Brain microvascular endothelial cell (primary cell): ENCODE results near the gene PUS1.

ENCODE experiments used
- DNase-seq: peaks from one replicate; pipeline ENCODE4 v3.0.0-alpha.2; 2020
- H3K27ac ChIP-seq: fragments of 250-450 bp; sonication (Bioruptor Pico); 2 replicates; pipeline ENCODE4 v1.5.1; 2020; ENCODE audit warnings: mild to moderate bottlenecking, moderate library complexity
- H3K27me3 ChIP-seq: fragments of 250-450 bp; sonication (Bioruptor Pico); replicated peaks from 2 replicates; pipeline ENCODE4 v1.5.1; 2020; ENCODE audit warnings: mild to moderate bottlenecking
- H3K36me3 ChIP-seq: fragments of 250-450 bp; sonication (Bioruptor Pico); replicated peaks from 2 replicates; pipeline ENCODE4 v1.5.1; 2020; ENCODE audit warnings: mild to moderate bottlenecking
- H3K4me3 ChIP-seq: 2 replicates; pipeline ENCODE4 v1.5.1; 2011; ENCODE audit warnings: low read depth, mild to moderate bottlenecking, control low read depth, low read length, moderate library complexity
- in situ Hi-C: cut with HindIII; loops from 2 replicates; pipeline ENCODE4 v1.10.0; 2017; ENCODE audit warnings: low sequenced_read_pairs, low pct_ligation_motif_present
- TF ChIP-seq, protein P1 (sequence below): IDR thresholded peaks from 2 replicates; pipeline ENCODE4 v1.5.1; 2011; ENCODE audit warnings: low read depth, mild to moderate bottlenecking, moderate library complexity, low read length, control low read depth, inconsistent platforms; ENCODE audit errors: missing control alignments

Gene PUS1

GRCh38 chr12:131917711-131918306, 11.3 kb upstream of the PUS1 start:
- H3K27me3 ChIP-seq = no peaks in the 10 kb centered on the region
- TF ChIP-seq, protein P1, sequence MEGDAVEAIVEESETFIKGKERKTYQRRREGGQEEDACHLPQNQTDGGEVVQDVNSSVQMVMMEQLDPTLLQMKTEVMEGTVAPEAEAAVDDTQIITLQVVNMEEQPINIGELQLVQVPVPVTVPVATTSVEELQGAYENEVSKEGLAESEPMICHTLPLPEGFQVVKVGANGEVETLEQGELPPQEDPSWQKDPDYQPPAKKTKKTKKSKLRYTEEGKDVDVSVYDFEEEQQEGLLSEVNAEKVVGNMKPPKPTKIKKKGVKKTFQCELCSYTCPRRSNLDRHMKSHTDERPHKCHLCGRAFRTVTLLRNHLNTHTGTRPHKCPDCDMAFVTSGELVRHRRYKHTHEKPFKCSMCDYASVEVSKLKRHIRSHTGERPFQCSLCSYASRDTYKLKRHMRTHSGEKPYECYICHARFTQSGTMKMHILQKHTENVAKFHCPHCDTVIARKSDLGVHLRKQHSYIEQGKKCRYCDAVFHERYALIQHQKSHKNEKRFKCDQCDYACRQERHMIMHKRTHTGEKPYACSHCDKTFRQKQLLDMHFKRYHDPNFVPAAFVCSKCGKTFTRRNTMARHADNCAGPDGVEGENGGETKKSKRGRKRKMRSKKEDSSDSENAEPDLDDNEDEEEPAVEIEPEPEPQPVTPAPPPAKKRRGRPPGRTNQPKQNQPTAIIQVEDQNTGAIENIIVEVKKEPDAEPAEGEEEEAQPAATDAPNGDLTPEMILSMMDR = no peak
- peaks cover 47% of the 10 kb centered on the region for H3K36me3 ChIP-seq
- no peak overlapping the region for H3K27ac ChIP-seq
- in situ Hi-C loops = no loop called here
- DNase-seq = no peak
- no peak overlapping the region for H3K4me3 ChIP-seq

GRCh38 chr12:131918311-131919050, 10.6 kb upstream of the PUS1 start:
- peaks cover 47% of the 10 kb centered on the region for H3K36me3 ChIP-seq
- DNase-seq = no peak
- no peak overlapping the region for H3K4me3 ChIP-seq
- in situ Hi-C loops = no loop called here
- TF ChIP-seq, protein P1 = no peak
- no peak overlapping the region for H3K27ac ChIP-seq
- H3K27me3 ChIP-seq = no peaks in the 10 kb centered on the region

- Histone ChIP-seq H3K27ac (no peak overlapping the region), H3K27me3 (no peaks in the 10 kb centered on the region), H3K4me3 (no peak overlapping the region), H3K36me3 (peaks cover 44% of the 10 kb centered on the region)
- DNase-seq = no peak
- in situ Hi-C loops = no loop called here
- TF ChIP-seq, protein P1 = no peak
Observed at GRCh38 chr12:131919051-131919347, 10.1 kb upstream of the PUS1 start.

DNA sequence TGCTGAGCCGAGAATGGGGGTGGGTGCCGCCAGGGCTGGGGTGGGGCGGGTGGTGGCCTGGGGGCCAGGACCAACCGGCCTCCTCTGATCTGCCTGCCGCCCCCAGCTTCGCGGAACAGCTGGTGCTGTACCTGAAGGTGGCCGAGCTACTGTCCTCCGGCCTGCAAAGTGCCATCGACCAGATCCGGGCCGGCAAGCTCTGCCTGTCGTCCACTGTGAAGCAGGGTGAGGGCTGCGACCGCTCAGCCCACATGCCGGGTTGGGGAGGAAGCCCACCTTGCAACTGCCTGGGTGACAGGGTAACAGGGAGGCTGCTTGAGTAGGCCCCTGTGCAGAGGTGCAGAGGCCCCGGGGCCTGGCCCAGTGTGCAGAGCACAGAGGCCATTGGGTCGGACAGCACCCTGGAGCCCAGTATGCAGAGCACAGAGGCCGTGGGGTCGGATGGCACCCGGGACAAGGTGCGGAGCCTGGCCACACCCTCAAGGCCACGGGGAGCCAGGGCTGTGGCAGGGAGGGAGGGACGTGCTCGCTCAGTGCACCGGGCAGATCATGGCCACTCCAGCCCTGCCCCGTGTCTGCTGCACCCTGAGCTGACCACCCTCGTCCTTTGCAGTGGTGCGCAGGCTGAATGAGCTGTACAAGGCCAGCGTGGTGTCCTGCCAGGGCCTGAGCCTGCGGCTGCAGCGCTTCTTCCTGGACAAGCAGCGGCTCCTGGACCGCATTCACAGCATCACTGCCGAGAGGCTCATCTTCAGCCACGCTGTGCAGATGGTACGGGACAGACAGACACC, 9.5 kb upstream of the PUS1 start:
- Histone ChIP-seq H3K27ac (no peak overlapping the region), H3K27me3 (no peaks in the 10 kb centered on the region), H3K4me3 (no peak overlapping the region), H3K36me3 (peaks cover 40% of the 10 kb centered on the region)
- in situ Hi-C loops = no loop called here
- TF ChIP-seq, protein P1 = no peak
- no peak for DNase-seq

GRCh38 chr12:131920157-131920508, 8.9 kb upstream of the PUS1 start:
- H3K4me3 ChIP-seq = no peak overlapping the region
- H3K27ac ChIP-seq = no peak overlapping the region
- in situ Hi-C loops = no loop called here
- no peak for DNase-seq
- TF ChIP-seq, protein P1 = no peak
- H3K27me3 ChIP-seq = no peaks in the 10 kb centered on the region
- peaks cover 35% of the 10 kb centered on the region for H3K36me3 ChIP-seq
